ENCODE measurements around the gene RAB29. TPM values are rescaled to one million over a fixed set of nuclear protein-coding genes. Genes with fewer than 3 reads are reported as not detected.

The RAB29 gene
- total and polyA plus RNA-seq, 4 experiments from 2014 or later = 59.7 to 102 (median 79.3) TPM

Other genes starting within 250 kb of the RAB29 start
- gene ELK4, start 143.5 kb downstream of the RAB29 start, total RNA-seq = 100 to 1,000 TPM; 166 to 194 TPM
- gene ELK4, start 143.5 kb downstream of the RAB29 start, polyA plus RNA-seq = 1 to 10 TPM; 3.2 to 6.6 TPM
- gene SLC45A3, start 95.0 kb downstream of the RAB29 start, total RNA-seq = under 1 TPM; 0.09 to 0.19 TPM
- gene SLC45A3, start 95.0 kb downstream of the RAB29 start, polyA plus RNA-seq = not detected
- 100 to 1,000 TPM; 111 to 117 TPM for gene NUCKS1, start 25.3 kb downstream of the RAB29 start, total RNA-seq
- 10 to 100 TPM in 1 of 2 donors, 1 to 10 TPM in 1; 9.0 to 13.3 TPM for gene NUCKS1, start 25.3 kb downstream of the RAB29 start, polyA plus RNA-seq
- gene SLC41A1, start 37.7 kb upstream of the RAB29 start, total RNA-seq = 10 to 100 TPM; 26.1 to 26.3 TPM
- 10 to 100 TPM in 1 of 2 donors, 1 to 10 TPM in 1; 9.1 to 14.3 TPM for gene SLC41A1, start 37.7 kb upstream of the RAB29 start, polyA plus RNA-seq
- 1 to 10 TPM; 1.8 to 1.9 TPM for gene PM20D1, start 74.7 kb upstream of the RAB29 start, total RNA-seq
- gene PM20D1, start 74.7 kb upstream of the RAB29 start, polyA plus RNA-seq = 1 to 10 TPM; 1.4 to 1.9 TPM
- not detected for gene SLC26A9, start 168.0 kb upstream of the RAB29 start, total RNA-seq
- gene SLC26A9, start 168.0 kb upstream of the RAB29 start, polyA plus RNA-seq = not detected
- 1 to 10 TPM in 1 of 2 experiments, under 1 TPM in 1; 0.78 to 1.2 TPM for gene RAB7B, start 227.9 kb upstream of the RAB29 start, total RNA-seq
- gene RAB7B, start 227.9 kb upstream of the RAB29 start, polyA plus RNA-seq = not detected
- not detected for gene CTSE, start 248.4 kb upstream of the RAB29 start, total RNA-seq
- gene CTSE, start 248.4 kb upstream of the RAB29 start, polyA plus RNA-seq = not detected